Suprapubic skin (tissue), 4 donors: Measurements from ENCODE around the gene WFDC1. TPM values are rescaled to one million over a fixed set of nuclear protein-coding genes. Genes with fewer than 3 reads are reported as not detected.
A peak's percentile ranks its signal among the peaks of the same experiment; 100 is the strongest.
"Not testable (repeated sequence)": the region's sequence is repeated elsewhere in the genome, so short reads cannot be mapped to it uniquely, and the experiment has no call there.

ENCODE experiments used
- DNase-seq, 2 donors: peaks; one replicate each; pipeline ENCODE4 v3.0.0-alpha.2; 2019; ENCODE audit warnings: low spot score in 2 of 2
- H3K27ac ChIP-seq: fragments of 200-600 bp; sonication (generic); one replicate; pipeline ENCODE4 v1.5.1; 2019
- H3K27me3 ChIP-seq: fragments of 200-600 bp; sonication (generic); one replicate; pipeline ENCODE4 v1.5.1; 2019
- H3K36me3 ChIP-seq: fragments of 200-600 bp; sonication (generic); one replicate; pipeline ENCODE4 v1.5.1; 2019
- H3K4me1 ChIP-seq: fragments of 200-600 bp; sonication (generic); one replicate; pipeline ENCODE4 v1.5.1; 2019
- H3K4me3 ChIP-seq: fragments of 200-600 bp; sonication (generic); one replicate; pipeline ENCODE4 v1.5.1; 2019; ENCODE audit warnings: mild to moderate bottlenecking
- H3K9me3 ChIP-seq: fragments of 200-600 bp; sonication (generic); one replicate; pipeline ENCODE4 v1.5.1; 2019
- CTCF ChIP-seq, 2 donors: fragments of 200-600 bp in 1 of 2; fragments of 450-650 bp in 1 of 2; sonication (generic) in 1 of 2; IDR thresholded peaks; one replicate each; pipeline ENCODE4 v1.5.1; 2016 to 2019; ENCODE audit warnings: antibody characterized with exemption in 2 of 2, mild to moderate bottlenecking in 1 of 2, moderate library complexity in 1 of 2
- EP300 ChIP-seq: sonication (generic); formaldehyde crosslinking; IDR thresholded peaks from one replicate; pipeline ENCODE4 v1.6.1; 2017; ENCODE audit warnings: antibody characterized with exemption
- POLR2A ChIP-seq, 2 donors: fragments of 450-650 bp; IDR thresholded peaks; one replicate each; pipeline ENCODE4 v1.6.1; 2017; ENCODE audit warnings: antibody characterized with exemption in 2 of 2, mild to moderate bottlenecking in 2 of 2, moderate library complexity in 2 of 2
- POLR2AphosphoS5 ChIP-seq, 3 donors: sonication (generic); formaldehyde crosslinking; IDR thresholded peaks; one replicate each; pipeline ENCODE4 v1.6.1; 2017; ENCODE audit warnings: antibody characterized with exemption in 3 of 3
- WGBS: methylation state at CpG from one replicate; pipeline ENCODE4 v1.1.5; 2018; 5-methylcytosine and 5-hydroxymethylcytosine counted together
- total RNA-seq, 4 donors: library from RNA; depleted of rRNA; stranded (reverse); fragments of >200 nt; gene quantifications; one replicate each; pipeline ENCODE4 v1.1.0, GENCODE V29; 2016

The WFDC1 gene
- total RNA-seq, 4 donors from 2014 or later, result 0.49 to 1.4 (median 1.3) TPM; not detected in 1

GRCh38 chr16:84340325-84341040 is 45.8 kb downstream of the WFDC1 start:
- H3K4me3 ChIP-seq, result no peak overlapping the region
- no peaks in the 10 kb centered on the region for H3K36me3 ChIP-seq
- H3K4me1 ChIP-seq, result peaks cover 5% of the 10 kb centered on the region
- H3K27ac ChIP-seq, result peak overlapping the region; percentile 24
- H3K27me3 ChIP-seq, result no peaks in the 10 kb centered on the region
- 66% methylated on average over 12 of the region's 18 CpGs for WGBS
- no peaks in the 10 kb centered on the region for H3K9me3 ChIP-seq
- no peak for DNase-seq
- TF ChIP-seq CTCF (IDR thresholded peaks at IDR 0.05) (no peak), POLR2A (IDR thresholded peaks at IDR 0.05) (no peak), EP300 (no peak), POLR2AphosphoS5 (IDR thresholded peaks at IDR 0.05) (no peak)

- no peak for TF ChIP-seq CTCF (IDR thresholded peaks at IDR 0.05)
- TF ChIP-seq POLR2AphosphoS5 (IDR thresholded peaks at IDR 0.05), result no peak
- TF ChIP-seq POLR2A (IDR thresholded peaks at IDR 0.05), result no peak
- TF ChIP-seq EP300, result no peak
- Histone ChIP-seq H3K4me1 (peaks cover 5% of the 10 kb centered on the region), H3K27me3 (no peaks in the 10 kb centered on the region), H3K27ac (no peak overlapping the region), H3K4me3 (no peak overlapping the region), H3K36me3 (no peaks in the 10 kb centered on the region), H3K9me3 (no peaks in the 10 kb centered on the region)
- DNase-seq, result no peak
- WGBS, result 83% methylated on average over 24 of the region's 24 CpGs
These were observed 47.0 kb downstream of the WFDC1 start for GRCh38 chr16:84341528-84342295.

GRCh38 chr16:84343800-84344199 is 49.1 kb downstream of the WFDC1 start:
- H3K27ac ChIP-seq, DNase-seq, H3K36me3 ChIP-seq, H3K4me1 ChIP-seq, H3K27me3 ChIP-seq, H3K9me3 ChIP-seq, H3K4me3 ChIP-seq: not testable (repeated sequence)
- WGBS, result 98% methylated on average over 10 of the region's 10 CpGs

GRCh38 chr16:84344781-84345180 is 50.1 kb downstream of the WFDC1 start:
- H3K27me3 ChIP-seq, result no peaks in the 10 kb centered on the region
- H3K4me1 ChIP-seq, result peaks cover 5% of the 10 kb centered on the region
- TF ChIP-seq POLR2AphosphoS5 (IDR thresholded peaks at IDR 0.05) (no peak), POLR2A (IDR thresholded peaks at IDR 0.05) (no peak)
- WGBS, result 88% methylated on average over 5 of the region's 8 CpGs
- H3K27ac ChIP-seq, result no peak overlapping the region
- no peak overlapping the region for H3K4me3 ChIP-seq
- DNase-seq, result no peak
- H3K36me3 ChIP-seq, result no peaks in the 10 kb centered on the region
- no peaks in the 10 kb centered on the region for H3K9me3 ChIP-seq

GRCh38 chr16:84347161-84347560 is 52.5 kb downstream of the WFDC1 start:
- Histone ChIP-seq H3K9me3 (no peaks in the 10 kb centered on the region), H3K27ac (no peak overlapping the region), H3K4me1 (no peaks in the 10 kb centered on the region), H3K36me3 (no peaks in the 10 kb centered on the region), H3K27me3 (no peaks in the 10 kb centered on the region), H3K4me3 (no peak overlapping the region)
- 88% methylated on average over 9 of the region's 9 CpGs for WGBS
- no peak for TF ChIP-seq EP300
- TF ChIP-seq POLR2A (IDR thresholded peaks at IDR 0.05), result no peak
- no peak for TF ChIP-seq CTCF (IDR thresholded peaks at IDR 0.05)
- DNase-seq, result no peak

GRCh38 chr16:84348386-84348888 is 53.8 kb downstream of the WFDC1 start:
- Histone ChIP-seq H3K36me3 (no peaks in the 10 kb centered on the region), H3K4me3 (no peak overlapping the region), H3K4me1 (no peaks in the 10 kb centered on the region), H3K9me3 (no peaks in the 10 kb centered on the region), H3K27me3 (no peaks in the 10 kb centered on the region), H3K27ac (no peak overlapping the region)
- 67% methylated on average over 6 of the region's 6 CpGs for WGBS
- DNase-seq, result no peak
- no peak for TF ChIP-seq POLR2AphosphoS5 (IDR thresholded peaks at IDR 0.05)
- no peak for TF ChIP-seq EP300
- TF ChIP-seq CTCF (IDR thresholded peaks at IDR 0.05), result no peak
- TF ChIP-seq POLR2A (IDR thresholded peaks at IDR 0.05), result no peak
